Cardiac fibroblast (primary cell): ENCODE measurements around the gene PSTPIP2.
"Not testable (repeated sequence)": the region's sequence is repeated elsewhere in the genome, so short reads cannot be mapped to it uniquely, and the experiment has no call there.

Experiments used
- DNase-seq, 2 donors: peaks; one replicate each; pipeline versions ENCODE4 v3.0.0 to v3.0.0-alpha.2; 2010; ENCODE audit warnings: low read depth in 2 of 2
- H3K4me3 ChIP-seq, 2 donors: replicated peaks in 1 of 2; 1 replicate in 1 of 2; 2 replicates in 1 of 2; pipeline ENCODE4 v1.5.1; 2011; ENCODE audit warnings: low read depth in 2 of 2, low read length in 2 of 2, mild to moderate bottlenecking in 2 of 2, moderate library complexity in 1 of 2
- TF ChIP-seq, protein P1 (sequence below): IDR thresholded peaks from one replicate; pipeline ENCODE4 v1.5.1; 2011; ENCODE audit warnings: low read depth, mild to moderate bottlenecking, low read length, inconsistent platforms

The PSTPIP2 gene

DNA sequence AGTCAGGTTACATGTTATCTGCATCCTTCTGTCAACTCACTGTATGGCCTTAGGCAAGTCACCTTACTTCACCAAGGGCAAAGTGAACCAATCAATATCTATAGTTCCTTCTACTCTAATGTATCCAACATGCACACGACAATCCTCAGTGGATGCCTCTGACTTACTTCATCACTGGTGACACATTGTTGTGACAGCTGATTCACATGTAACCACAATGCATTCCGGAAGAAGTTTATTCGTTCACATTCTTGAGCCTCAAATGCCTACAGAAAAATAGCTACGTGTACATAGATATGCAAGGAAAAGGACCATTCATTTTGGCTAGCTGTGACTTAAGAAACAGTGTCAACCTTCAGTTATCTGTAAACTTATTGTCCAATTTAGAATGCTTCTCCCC is 78.6 kb downstream of the PSTPIP2 start:
- TF ChIP-seq, protein P1, sequence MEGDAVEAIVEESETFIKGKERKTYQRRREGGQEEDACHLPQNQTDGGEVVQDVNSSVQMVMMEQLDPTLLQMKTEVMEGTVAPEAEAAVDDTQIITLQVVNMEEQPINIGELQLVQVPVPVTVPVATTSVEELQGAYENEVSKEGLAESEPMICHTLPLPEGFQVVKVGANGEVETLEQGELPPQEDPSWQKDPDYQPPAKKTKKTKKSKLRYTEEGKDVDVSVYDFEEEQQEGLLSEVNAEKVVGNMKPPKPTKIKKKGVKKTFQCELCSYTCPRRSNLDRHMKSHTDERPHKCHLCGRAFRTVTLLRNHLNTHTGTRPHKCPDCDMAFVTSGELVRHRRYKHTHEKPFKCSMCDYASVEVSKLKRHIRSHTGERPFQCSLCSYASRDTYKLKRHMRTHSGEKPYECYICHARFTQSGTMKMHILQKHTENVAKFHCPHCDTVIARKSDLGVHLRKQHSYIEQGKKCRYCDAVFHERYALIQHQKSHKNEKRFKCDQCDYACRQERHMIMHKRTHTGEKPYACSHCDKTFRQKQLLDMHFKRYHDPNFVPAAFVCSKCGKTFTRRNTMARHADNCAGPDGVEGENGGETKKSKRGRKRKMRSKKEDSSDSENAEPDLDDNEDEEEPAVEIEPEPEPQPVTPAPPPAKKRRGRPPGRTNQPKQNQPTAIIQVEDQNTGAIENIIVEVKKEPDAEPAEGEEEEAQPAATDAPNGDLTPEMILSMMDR, result no peak
- H3K4me3 ChIP-seq, result no peak overlapping the region
- peak; percentile 38 to 94 for DNase-seq

DNA sequence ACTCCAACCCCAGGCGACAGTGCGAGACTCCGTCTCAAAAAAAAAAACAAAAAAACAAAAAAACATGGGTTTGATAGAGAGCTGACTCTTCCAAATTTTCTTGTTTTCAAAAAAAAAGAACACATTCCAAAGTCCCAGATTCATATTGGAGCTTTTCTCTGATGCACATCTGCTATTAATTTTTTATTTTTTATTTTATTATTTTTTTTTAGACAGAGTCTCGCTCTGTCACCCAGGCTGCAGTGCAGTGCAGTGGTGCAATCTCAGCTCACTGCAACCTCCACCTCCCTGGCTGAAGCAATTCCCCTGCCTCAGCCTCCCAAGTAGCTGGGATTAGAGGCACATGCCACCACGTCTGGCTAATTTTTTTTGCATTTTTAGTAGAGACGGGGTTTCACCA is 79.5 kb downstream of the PSTPIP2 start:
- H3K4me3 ChIP-seq, result not testable (repeated sequence)
- peak in 1 of 2 donors; percentile 6 for DNase-seq

DNA sequence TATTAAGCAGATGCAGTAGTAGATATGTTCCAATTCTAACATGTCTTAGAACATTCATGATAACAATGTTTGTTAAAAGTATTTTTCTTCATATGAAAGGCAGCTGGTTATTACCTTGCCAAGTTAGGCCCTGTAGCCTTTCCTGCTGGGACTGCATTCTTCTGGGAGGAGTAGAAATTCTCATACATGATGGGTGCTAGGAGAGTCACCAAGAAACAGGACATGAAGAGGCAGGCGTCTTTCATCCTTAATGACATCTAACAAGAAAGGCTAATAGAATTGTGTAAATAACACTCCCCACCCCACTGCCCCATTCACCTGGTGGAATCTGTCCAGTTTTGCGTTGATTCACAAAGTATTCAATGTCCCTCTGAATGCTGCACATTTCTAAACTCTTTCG is 80.3 kb downstream of the PSTPIP2 start:
- DNase-seq, result no peak
- TF ChIP-seq, protein P1, result no peak
- no peak overlapping the region for H3K4me3 ChIP-seq

DNA sequence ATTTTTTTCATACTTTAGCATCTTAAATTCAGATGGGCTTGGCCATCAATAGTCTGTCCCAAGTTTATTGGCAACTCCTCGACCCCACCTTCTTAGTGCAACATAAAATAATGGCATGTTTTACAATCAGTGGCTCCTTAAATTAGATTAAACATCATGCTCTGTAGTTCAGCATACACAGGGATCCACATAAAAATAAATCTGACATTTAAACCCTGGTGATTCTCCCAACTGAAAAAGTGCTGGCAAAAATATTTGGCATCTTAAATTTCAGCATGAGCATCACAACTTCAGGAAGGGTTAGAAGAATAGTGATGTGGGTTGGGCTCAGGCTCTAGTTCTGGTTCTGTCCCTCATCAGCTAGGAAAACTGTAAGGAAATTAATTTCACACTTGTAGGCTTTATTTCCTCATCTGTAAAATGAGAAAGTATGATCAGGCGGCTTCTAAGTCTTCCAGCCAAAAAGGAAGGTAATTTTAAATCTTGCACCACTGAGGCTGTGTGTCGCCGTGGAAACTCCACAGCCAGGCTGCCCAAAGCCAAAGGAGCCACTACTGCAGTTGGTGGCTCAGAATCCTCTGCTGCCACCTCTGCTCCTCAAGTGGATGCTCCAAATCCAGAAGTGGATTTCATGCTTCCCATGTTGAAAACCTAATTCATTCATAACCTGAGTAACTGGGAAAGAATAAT is 87.4 kb downstream of the PSTPIP2 start:
- DNase-seq, result no peak
- TF ChIP-seq, protein P1, result no peak
- no peak overlapping the region for H3K4me3 ChIP-seq

DNA sequence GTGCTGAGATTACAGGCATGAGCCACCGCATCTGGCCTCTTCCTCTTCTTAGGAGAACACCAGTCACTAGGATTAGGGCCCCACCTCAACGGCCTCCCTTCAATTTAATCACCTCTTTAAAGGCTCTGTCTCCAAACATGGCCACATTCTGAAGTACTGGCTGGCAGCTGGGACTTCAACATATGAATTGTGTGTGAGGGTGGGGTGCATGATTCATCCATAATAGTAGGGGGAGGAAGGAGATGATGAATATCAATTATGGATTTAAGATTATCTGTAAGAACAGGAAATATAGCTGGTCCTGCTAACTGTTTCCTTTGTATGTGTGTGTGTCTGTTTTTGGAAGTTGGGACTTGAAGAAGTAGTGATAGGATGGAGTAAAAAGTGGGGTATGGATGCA is 90.2 kb downstream of the PSTPIP2 start:
- no peak overlapping the region for H3K4me3 ChIP-seq
- DNase-seq, result no peak
- TF ChIP-seq, protein P1, result no peak

DNA sequence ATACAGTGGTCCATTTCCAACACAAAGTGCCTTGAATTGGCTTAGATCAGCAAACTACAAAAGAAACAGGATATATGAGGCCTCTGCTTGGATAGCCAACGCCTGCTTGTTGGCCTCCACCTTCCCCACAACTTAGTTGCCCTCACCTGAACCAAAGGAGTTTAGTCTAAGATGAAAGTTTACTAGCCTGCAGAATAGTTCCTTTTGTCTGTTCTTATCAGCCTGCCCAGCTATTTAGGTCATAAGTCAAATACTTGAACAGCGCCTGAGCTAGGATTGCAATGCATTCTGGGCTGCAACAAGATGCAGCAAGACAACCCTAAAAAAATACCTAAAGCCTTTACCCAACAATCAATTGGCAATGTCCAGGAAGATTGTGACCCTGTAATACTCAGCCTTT is 91.8 kb downstream of the PSTPIP2 start:
- TF ChIP-seq, protein P1, result no peak
- DNase-seq, result peak in 1 of 2 donors; percentile 15
- H3K4me3 ChIP-seq, result no peak overlapping the region

DNA sequence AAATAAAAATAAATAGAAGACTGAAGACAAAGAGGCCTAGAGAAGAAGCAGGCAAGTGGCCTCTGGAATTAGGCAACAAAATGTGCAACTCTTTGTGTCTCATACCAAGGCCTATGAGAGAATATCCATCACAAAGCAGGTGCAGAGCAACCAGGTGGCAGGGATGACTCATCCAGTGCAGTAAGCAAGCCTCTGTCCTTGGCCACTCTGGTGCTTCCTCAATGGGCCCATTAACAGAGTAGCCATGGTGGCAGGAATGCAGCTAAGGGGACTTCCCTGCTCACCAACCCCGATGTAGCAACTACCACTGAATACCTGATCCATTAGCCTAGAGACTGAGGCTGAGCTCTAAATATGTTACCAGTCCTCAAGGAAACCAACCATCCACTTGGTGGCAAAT is 94.0 kb downstream of the PSTPIP2 start:
- H3K4me3 ChIP-seq, result no peak overlapping the region
- TF ChIP-seq, protein P1, result no peak
- DNase-seq, result no peak
